Activated gamma-delta T cell treated with anti-CD3 and anti-CD28 coated beads, Interleukin-2, amount 50 U/mL, for 16 hours (primary cell): Measurements from ENCODE around the gene PRSS33.

ENCODE experiments used
- DNase-seq: peaks from one replicate; pipeline ENCODE4 v3.0.0-alpha.2; 2020; ENCODE audit warnings: low read depth

Gene PRSS33

DNA sequence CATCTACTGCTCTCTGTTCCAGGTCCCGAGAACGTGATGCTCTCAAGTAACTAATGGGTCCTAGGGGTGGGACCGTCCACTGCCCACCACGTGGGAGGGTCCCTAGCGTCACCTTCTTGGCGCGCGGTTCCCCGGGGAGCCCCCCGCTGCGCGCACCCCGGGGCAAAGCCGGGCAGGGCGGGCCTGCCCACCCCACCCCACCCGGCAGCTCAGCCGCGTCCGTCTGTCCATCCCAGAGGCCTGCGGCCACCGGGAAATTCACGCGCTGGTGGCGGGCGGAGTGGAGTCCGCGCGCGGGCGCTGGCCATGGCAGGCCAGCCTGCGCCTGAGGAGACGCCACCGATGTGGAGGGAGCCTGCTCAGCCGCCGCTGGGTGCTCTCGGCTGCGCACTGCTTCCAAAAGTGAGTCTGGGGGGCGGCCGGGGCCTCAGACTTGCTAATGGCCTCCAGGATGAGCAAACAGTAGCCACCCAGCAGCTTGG lies 11.4 kb upstream of the PRSS33 start:
- no peak for DNase-seq

DNA sequence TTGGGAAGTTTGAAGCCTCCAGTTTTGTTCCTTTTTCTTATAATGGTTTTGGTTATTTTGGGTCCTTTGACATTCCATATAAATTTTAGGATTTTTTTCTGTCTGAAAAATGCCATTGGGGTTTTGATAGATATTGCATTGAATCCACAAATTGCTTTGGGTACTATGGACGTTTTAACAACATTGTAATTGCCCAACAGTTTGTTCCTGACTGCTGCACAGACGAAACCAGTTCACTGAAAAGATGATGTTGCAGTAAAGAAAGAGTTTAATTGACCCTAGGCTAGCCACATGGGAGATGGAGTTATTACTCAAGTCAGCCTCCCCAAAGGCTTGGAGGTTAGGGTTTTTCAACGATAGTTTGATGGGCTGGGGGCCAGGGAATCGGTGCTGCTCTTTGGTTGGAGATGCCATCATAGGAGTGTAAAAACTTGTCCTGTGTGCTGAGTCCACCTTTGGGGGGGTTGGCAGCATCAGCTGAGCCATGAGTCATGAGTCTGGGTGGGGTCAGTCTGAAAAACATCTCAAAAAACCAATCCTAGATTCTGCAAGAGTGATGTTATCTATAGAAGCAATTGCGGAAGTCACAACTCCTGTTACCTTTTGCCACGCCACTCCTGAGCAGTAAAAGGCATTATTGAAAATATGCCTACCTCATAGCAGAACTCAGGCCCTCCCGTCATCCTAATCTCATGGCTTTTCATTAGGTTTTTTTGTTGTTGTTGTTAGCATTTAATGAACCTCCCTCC lies 8.2 kb upstream of the PRSS33 start:
- DNase-seq: no peak

DNA sequence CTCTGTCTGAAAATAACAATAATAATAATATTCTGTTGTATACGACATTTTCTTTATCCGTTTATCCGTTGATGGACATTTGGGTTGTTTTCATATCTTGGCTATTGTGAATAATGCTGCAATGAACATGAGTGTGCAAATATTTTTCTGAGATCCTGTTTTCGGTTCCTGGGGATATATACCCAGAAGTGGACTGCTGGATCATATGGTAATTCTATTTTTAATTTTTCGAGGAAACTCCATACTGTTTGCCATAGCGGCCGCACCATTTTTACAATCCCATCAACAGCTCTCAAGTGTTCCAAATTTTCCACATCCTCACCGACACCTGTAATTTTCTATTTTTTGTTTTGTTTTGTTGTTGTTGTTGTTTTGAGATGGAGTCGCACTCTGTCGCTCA lies 5.6 kb upstream of the PRSS33 start:
- no peak for DNase-seq

DNA sequence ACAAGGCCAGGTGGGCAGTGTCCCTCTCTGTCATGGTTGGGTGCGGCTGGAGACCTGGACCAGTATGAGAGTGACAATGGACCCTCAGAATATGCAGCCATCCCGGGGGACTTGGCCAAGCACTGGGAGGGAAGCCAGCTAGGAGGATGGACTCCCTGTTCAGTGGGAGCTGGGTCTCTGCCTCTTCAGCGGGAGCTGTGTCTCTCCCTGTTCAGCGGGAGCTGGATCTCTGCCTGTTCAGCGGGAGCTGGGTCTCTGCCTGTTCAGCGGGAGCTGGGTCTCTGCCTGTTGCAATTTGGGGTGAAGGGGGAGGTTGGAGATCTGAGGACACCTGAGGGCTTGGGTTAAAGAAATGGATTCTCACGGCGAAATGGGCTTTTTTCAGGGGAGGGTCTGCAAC lies 3.8 kb upstream of the PRSS33 start:
- DNase-seq: no peak

DNA sequence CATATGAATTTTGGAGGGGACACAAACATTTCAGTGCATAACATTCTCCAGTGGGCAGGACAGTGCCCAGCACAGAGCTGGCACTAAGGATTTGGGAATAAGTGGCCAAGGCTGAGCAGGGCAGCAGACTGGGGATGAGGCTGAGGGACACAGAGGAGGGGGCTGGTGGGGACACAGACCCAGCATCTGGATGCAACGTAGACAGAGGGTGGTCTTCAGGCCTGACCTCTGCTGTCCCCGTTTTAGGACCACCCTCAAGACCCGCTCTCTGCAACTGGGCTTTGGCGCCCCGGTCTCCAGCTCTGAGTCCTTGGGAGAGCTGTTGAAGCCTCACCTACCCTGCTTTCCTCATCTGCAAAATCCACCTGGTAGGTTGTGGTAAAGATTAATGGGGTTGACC lies 3.3 kb upstream of the PRSS33 start:
- DNase-seq: no peak

DNA sequence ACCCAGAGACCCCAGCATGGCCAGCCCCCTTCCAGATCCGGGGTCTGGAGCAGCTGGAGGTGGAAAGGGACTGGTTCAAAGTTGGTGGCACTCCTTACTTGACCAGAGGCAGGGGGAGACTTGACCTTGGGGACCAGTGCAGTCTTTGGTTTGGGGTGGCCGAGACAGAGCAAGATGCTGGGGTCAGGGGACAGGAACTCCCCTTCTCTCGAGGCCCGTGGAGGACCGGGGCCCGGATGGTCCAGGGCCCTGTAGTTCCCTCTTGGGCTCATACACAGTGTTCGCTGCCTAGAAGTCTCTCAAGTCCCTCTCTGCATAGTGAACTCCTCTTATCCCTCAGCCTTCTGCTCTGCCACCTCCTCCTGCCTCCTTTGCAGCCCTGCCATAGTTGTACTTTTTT lies 601 bp upstream of the PRSS33 start:
- DNase-seq: no peak

DNA sequence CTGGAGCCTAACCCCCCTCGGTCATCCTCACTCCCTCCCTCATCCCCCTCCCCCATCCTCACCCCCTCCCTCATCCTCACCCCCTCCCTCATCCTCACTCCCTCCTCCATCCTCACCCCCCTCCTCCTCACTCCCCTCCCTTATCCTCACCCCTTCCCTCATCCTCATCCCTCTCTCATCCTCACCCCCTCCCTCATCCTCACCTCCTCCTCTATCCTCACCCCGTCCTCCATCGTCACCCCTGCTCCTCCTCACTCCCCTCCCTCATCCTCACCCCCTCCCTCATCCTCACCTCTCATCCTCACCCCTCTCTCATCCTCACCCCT lies 571 bp downstream of the PRSS33 start:
- DNase-seq: no peak

DNA sequence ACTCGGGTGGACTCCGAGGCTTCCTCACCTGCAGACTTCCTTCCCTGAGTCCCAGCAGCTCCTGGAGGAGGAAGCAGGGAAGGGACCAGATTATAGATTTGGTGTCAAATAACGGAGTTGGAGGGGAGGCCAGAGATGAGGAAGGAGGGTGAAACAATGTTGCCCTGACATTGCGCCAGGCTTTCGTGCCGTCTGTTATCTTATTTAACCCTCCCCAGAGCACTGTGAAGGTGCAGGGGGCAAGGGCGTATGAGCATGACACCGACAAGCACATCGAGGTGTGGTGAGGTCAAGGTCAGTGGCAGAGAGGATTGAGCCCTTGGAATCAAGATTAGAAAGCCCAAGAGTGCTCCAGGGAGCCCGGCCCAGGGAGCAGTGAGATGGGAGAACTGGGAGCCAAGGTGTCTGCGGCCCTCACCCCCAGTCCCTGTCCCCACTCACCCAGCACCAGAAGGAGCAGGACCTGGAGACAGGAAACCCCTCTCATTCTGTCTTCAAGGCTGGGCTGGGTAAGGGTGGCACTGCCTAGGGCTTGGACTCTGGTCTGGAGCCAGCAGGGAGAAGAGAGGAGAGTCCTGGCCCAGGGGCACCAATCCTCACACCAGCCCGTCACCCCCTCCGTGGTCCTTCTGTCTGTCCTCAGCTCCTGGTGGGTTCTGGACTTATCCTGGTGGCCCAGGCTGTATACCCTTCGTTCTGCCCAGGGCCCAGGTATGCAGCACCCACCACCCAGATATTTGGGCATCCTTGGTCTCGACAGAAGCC lies 1.1 kb downstream of the PRSS33 start:
- no peak for DNase-seq

DNA sequence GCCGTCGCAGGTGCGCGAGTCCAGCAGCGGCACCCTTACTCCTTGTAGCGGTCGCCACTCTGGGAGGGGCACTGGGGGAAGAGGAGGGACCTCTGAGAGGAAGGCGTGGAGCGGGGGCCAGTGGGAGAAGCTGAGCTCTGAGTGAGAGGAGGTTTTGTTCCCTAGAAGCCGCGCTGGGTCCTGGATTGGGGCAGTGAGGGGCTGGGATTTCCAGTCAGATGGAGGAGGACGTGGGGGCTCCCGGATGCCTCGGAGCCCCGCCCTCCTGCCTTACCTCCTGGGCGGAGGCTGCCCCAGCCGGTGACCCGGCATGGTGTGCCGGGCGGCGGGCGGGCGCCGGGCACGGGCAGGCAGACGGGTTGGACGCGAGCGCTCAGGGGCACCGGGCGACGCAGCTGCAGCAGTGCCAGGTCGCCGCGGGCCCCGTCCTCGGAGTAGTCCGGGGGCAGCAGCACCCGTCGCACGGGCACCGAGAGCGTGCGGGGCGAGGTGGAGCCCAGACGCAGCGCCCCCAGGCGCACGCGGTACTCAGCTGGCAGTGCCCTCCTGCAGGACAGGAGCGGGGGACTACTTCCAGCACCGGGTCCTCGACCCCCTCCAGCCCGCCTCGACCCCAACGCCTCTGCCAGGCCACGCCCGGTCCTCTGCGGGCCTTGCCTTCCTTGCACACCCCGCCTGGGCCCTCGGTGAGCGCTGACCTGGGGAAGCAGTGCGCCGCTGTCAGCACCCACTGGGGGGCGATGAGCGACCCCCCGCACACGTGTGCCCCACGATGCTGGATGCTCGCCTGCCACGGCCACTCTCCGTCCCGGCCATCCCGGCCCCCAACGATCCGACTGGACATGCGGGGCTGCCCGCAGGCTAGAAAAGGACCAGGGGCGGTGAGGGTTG lies 2.0 kb downstream of the PRSS33 start:
- no peak for DNase-seq

DNA sequence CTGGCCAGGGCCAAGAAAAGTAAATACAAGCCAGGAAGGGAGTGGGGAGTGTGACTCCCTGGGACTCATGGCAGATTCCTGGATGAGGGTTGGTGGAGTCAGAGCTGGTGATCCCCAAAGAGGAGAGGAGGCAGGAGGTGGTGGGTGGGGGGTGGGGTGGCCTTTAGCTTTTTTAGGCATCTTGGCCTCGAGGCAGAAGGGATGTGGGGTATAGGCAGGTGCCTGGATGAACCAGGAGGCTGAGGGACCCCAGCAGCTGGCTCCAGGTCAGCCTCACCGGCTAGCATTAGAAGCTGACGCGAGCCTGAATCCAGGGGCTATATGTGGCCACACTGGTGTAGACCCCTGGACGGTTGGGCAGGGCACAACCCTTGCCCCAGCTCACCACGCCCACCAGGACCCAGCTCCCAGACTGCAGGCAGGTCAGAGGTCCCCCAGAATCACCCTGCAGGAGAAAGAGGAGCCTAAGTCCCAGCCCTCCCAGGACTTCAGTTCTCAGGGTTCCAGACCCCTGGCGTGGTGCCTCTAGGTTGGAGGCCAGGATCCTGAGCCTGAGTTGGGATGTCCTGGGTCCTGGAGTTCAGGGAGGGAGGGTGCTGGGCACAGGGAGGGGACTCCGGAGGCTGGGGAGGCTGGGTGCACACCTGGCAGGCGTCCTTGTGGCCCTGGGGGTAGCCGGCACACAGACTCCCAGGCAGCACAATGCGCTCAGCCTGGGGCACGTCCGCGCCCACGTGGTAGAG lies 2.8 kb downstream of the PRSS33 start:
- no peak for DNase-seq

DNA sequence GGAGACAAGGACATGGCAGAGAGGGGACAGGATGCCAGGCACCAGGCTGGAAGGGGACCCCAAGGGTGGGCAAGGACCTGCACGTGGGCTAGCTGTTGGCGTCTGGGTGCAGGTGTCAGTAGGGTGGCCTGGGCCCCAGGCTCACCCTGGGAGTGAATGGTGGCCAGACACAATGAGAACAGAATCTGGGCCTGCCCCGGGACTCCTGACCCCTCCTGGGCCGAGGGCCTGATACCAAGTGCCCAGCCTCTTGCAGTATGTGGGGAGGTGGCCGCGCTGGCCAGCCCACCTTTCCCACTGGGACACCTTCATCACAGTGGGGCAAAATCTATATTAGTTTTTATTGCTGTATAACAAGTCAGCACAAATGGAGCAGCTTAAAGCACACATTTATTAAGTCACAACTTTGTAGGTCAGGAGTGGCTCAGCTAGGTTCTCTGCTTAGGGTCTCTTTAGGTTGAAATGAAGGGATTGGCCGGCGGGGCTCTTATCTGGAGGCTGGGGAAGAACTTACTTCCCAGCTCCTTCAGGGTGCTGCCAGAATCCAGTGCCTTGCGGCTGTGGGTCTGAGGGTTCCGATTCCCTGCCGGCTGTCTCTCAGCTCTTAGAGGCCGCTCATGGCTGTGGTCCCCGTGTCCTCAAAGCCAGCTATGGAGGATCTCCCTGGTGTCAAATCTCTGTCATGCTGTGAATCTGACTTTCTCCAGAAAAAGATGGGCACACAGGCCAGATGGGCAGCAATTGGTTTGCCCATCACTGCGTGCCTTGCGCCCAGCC lies 3.6 kb downstream of the PRSS33 start:
- no peak for DNase-seq

DNA sequence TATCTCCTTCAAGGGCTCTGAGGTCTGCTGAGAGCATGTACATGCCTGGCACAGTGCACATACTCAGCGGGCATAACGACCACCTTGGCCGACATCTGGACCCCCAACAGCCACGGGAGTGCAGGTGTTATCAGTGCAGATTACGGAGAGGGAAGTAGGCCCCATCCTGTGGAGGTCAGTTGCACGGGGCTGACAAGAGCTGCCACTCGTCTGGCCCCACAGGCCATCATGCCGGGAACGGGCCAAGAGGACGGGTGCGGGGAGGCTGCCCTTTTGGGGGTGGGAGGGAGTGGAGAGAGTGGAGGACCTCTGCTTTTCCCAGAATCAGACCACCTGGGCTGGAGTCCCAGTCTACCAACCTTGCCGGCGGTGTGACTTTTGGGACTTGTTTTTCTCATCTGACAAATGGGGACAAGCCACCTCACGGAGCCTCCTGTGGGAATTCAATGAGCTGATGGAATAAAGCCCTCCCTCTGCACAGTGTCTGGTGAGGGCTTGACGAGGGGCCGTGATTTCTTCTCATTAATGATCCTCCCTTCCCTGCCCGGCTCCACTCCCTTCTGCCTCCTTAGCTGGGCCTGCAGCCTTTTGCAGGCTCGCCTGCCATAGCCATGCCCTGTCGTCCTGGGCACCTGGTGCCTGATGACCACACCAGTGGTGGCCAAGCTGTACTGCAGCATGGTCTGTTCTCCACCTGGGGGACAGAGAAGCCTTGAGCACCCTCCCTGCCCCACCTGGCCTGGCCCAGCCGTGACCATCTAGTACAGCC lies 4.6 kb downstream of the PRSS33 start:
- DNase-seq: no peak

DNA sequence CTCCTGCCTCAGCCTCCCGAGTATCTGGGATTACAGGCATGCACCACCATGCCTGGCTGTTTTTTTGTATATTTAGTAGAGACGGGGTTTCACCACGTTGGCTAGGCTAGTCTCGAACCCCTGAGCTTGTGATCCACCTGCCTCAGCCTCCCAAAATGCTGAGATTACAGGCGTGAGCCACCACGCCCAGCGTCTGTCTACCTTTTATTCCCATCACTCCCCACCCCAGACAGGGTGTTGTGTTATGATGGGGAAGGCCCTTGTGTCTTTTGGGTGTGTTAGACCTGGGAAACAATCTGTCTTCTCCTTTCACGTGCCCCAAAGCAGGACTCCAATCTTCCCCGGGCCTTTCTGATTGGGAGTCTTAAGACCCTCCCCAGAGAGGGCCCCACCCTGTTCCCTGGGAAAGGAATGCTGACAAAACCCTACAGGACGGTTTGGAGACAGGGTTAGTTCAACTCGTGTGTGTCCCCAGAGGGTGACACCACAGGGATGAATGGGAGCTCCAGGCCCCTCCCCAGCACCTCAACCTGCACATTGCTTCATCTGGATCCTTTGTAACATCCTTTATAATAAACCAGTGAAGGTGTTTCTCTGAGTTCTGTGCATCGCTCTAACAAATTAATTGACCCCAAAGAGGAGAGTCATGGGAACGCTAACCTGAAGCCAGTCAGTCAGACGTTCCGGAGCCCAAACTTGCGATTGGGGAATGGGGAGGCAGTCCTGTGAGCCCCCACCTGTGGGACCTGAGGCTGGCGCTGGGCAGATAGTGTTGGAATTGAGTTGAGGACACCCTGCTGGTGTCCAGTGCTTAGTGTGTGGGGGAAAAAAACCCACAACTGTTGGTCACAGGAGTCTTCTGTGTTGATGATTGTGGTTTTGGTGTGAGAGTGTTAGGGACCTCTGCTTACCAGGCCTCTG lies 7.1 kb downstream of the PRSS33 start:
- no peak for DNase-seq

DNA sequence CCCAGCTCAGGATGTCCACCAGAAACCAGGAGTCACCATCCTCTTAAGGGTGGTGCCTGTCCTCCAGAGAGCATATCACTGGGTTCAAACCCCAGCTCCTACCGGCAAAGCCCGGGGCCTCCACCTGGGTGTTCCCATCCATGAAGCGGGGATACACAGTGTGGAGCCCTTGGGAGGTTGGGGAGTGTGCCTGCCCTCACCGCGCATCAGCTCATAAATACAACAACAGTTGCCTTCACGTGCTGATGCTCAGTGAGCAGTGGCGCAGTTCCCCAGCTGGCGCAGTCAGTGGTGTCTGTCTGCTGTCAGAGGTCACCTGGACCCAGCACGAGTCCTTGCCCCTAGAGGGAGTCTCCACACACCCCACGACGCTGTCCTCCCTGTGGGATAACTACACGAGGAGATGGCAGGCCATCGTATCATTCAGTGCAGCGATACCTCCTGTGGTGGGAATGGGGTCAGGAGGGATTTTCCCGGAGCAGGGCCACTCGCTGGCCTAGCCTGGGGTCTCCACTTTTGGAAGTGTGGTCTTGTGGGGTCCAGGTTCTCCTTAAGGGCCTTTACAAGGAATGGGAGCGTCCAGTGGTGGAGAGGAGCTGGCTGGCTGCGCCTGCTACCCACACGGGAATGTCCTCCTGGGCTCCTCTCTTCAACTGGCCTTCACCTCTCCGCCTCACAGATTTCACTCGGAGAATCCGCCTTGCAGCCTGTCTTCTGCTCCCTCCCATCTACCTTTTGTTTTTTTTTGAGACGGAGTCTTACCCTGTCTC lies 8.0 kb downstream of the PRSS33 start:
- DNase-seq: no peak

DNA sequence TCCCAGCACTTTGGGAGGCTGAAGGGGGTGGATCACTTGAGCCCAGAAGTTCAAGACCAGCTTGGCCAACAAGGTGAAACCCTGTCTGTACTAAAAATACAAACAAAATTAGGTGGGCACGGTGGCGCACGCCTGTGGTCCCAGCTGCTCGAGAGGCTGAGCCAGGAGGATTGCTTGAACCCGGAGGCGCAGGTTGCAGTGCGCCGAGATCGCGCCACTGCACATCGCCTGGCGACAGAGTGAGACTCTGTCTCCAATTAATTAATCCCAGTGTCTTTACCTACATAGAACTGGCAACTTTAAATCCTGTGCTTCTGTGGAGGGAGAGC lies 8.8 kb downstream of the PRSS33 start:
- no peak for DNase-seq

DNA sequence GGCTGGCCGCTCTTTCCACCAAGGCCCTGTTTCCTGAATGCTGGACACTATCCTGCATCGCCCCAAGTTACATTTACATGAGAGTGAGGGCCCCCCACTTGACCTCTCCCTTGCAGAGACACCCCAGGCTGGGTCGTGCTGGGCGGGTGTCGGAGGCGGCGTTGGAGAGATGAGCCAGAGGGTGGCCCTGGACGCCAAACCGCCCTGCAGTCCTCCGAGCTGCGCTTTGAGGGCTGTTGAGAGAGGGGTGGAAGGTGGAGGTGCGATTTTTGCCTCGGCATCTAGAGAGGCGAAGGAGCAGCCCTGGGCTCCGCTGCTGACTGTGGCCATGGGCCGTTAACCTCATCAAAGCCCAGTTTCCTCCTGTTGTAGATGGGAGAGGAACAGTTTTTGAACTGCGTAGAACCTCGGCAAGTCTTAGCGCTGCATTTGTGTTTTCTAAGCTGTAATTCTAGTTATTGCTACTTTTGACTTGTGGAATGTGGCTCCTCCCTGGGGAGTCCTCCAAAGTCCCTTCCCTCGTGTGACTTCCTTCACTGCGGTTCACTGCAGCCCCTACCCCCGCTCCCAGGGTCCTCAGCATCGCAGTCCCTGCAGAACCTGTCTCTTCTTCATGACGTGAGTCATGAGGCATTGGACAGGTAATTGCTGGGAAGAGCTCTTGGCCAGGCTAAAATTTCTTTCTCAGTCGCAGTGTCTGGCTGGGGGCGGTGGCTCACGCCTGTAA lies 9.3 kb downstream of the PRSS33 start:
- DNase-seq: peak; percentile 15

DNA sequence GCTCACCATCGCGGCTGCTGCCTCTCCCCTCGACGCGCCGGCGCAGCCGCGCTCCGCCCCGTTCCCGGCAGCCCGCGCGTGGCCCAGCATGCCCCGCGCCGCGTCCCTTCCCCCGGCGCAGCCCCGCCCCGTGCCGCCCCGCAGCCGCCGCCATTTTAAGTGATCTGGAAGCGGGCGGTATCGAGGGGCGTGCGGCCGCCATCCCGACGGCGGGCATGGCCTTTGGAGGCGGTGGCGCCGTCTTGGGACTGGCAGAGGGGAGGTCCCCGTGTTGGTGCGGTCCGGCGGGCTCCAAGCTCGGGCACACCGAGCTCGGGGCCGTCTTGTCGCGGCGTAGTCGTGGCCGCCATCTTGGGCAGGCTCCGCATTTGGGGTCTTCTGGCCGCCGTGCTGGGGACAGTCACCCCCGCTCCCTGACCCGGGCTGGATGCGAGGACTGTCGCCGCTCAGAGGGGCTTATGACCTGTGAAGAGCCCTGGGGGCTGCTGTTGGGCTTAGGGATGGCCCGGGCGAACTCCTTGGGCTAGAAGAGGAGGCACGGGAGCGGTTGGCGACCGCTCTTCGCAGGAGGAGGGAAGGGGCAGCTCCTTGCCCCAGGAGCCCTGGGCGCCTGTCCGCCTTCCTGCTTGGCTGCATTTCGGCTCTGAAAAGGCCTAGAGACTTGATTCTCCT lies 10.0 kb downstream of the PRSS33 start, which contains the start of gene ELOB:
ELOB (minus strand) TSS at position 50 of the 672 bp plus-strand sequence; CDS start at position 9, 41 bp downstream.
- peak; percentile 82 for DNase-seq
